ENCODE results near the gene NUDT21.
"Not testable (repeated sequence)": the region's sequence is repeated elsewhere in the genome, so short reads cannot be mapped to it uniquely, and the experiment has no call there.

The NUDT21 gene

GRCh38 chr16:56450986-56451752, at the start of gene NUDT21, which contains the start of gene OGFOD1:
Gene NUDT21, minus strand, starts transcription at chr16:56451332. Its CDS starts 130 bp downstream, at chr16:56451202.
Gene OGFOD1, plus strand, starts transcription at chr16:56451554. Its CDS starts 59 bp downstream, at chr16:56451613.
- DNase-seq (ENCODE audit: low spot score), result peak; percentile 94

DNA sequence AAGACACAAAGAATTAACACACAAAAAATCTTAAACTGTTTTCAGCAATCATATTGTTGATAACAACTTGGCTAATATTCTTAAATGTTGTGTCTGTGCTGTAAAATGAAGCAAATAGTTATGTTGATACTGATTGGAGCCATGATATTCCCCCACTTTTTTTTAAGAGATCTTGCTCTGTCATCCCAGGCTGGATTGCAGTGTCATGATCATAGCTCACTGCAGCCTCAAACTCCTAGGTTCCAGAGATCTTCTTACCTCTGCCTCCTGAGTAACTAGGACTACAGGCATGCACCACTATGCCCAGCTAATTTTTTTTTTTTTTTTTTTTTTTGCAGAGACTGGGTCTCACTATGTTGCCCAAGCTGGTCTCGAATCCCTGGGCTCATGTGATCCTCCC, 42.7 kb upstream of the NUDT21 start:
- no peak for DNase-seq (ENCODE audit: low spot score)

- DNase-seq (ENCODE audit: low spot score), result no peak
These were observed 42.0 kb upstream of the NUDT21 start for GRCh38 chr16:56493126-56493525.

GRCh38 chr16:56491657-56492261, 40.6 kb upstream of the NUDT21 start:
- no peak for DNase-seq (ENCODE audit: low spot score)

DNA sequence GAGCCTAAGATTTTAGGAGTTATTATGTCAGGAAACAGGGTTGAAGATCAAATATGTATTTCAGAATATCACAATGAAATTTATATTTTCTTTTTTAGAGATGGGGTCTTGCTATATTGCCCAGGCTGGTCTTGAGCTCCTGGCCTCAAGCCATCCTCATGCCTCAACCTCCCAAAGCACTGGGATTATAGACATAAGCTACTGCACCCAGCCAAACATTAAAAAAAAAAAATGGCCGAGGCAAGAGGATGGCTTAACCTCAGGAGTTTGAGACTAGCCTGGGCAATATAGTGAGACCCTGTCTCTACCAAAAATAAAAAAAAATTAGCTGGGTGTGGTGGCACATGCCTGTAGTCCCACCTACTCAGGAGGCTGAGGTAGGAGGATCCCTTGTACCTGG, 37.7 kb upstream of the NUDT21 start:
- DNase-seq (ENCODE audit: low spot score), result not testable (repeated sequence)

GRCh38 chr16:56488035-56488434, 36.9 kb upstream of the NUDT21 start:
- DNase-seq (ENCODE audit: low spot score), result no peak

DNA sequence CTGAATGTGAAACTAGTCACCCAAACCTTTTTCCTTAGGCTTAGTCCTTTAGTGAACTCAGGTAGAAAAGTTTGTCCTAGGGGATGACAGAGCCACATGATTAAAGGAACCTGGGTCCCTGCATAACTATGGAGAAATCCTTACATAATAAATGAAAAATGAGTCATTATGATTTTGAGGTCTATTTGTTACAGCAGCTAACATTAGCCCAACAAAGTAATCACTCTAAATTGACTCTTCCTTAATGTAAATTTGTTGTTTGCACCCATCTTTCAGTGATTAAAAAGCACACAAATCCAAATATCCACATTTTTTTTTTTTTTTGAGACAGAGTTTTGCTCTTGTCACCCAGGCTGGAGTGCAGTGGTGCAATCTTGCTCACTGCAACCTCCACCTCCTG, 32.3 kb upstream of the NUDT21 start:
- no peak for DNase-seq (ENCODE audit: low spot score)

DNA sequence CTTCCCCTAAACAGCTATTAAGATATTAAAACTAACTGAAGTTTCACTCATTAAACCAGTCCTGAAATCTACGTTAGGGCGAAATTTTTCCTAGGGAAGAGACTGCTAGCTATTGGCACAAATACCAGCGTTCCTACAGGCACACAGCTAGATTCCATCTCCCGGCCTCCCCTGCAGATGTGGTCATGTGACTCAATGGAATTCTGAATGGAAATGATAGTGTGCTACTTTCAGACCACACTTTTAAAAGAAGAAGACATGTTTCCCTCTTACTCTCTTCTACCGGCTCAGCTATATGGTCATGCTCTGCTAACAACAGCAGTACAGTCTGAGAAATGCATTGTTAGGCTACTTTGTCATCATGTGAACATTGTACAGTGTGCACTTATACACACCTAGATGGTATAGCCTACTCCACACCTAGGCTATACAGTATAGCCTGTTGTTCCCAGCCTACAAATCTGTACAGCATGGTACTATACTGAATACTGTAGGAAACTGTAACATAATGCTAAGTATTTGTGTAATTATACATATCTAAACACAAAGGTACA, 31.6 kb upstream of the NUDT21 start:
- DNase-seq (ENCODE audit: low spot score), result no peak

DNA sequence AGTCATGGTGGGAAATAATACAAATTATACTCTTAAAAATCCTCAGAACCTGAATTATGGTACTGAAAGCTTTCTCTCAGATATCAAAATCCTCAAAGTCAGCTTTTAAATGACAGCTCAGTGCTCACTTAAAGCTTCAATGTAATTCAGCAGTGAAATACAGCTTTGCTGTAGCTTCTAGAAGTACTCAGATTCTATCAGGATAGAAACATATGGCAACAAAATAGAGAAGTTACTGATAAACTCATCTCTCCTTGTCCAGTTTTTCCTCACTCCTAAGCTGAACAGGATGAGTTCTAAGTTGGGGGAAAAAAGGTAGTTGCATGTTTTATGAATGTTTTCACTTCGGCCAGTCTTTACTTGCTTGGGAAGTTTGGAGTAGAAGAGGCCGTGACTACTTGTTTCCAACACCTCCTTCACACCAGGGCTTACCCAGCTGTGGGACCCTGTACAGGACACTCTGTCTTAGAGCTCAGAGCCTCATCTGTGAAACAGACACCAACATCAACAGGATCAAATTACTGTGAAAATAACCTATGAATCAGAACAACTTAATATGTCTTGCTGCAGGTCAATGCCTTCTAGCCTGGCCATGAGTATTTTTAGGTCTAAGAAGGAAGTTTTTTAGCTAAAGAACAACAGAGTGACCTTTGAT, 30.5 kb upstream of the NUDT21 start:
- no peak for DNase-seq (ENCODE audit: low spot score)

DNA sequence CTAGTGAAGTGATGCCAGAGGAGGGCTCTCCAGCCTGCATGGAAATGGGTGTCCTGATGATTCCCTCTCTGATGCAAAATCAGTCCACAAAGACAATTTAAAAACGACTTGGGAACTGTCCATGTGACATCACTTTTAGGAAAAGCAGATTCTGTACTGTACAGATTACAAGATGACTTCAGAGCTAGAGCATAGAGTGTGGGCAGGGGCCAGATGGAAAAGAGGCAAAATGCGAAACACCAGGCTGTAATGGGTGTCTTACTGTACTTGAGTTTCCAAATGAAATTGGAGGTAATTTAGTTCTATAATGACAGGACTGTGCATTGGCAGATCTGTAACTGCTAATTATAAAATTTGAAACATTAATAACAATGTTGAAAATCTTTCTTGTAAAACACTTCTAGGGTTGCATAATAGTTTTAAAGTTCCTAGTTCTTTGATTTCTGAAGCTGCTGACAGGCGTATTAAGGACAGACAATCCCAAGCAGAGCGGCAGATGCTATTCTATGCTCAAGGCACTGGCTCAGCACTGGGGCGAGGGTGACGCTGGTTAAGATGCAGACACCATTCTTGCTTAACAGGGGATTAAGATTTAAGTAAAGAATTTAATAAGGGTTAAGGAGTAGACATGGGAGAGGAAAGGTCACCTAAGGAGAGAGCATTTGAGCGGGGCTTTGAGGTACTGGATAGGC, 29.8 kb upstream of the NUDT21 start:
- no peak for DNase-seq (ENCODE audit: low spot score)

GRCh38 chr16:56479469-56479868, 28.3 kb upstream of the NUDT21 start:
- no peak for DNase-seq (ENCODE audit: low spot score)

GRCh38 chr16:56478281-56479049, 27.3 kb upstream of the NUDT21 start:
- no peak for DNase-seq (ENCODE audit: low spot score)

DNA sequence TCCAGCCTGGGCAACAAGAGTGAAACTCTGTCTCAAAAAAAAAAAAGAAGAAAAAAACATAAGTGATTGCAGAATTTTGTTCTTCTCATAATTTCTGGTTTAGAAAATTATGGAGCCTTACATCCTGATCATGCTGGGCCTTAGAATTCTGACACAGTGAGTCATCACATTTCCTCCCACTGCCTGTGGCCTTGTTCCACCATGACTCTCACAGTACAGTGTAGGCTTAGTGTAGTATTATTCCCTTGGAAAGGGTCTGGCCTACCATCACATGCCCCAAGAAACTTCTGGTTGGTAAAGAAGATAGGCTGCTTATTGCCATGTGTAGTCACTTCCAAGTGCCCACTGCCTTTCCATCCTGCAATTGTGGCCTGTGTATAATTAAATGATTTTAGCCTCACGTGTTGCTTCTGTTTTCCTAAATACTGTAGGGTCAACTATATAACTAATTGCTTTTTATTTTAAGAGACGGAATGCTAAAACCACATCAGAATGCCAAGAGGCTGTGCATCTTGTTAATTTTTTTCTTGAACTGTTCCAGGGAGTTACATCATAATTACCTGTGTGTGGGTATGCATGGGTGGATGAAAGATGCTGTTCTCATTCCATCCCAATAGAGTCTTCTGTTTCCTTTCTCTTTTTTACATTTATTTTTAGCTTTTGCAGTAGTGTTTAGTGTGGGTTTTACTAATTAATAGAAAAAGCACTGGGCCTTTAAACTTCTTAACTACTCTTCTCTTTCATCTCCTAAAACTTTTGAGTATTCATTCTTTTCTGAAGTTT, 26.2 kb upstream of the NUDT21 start:
- no peak for DNase-seq (ENCODE audit: low spot score)

DNA sequence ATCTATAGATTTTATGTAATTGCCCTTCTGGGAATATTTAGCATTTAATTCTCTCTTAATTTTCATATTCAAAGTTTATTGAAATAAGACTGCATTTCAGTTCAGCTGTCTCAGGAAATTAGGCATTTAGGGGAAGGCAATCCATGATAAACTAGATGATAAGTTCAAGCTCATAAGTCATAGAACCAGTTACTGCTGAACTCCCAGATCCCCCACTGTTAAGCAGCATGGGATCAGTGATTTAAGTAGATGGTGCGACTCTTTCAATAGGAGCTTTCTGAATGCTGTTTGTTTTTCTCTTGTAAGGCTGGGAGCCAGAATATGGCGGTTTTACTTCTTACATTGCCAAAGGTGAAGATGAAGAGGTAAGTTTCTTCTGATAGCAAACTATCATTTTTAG, 24.1 kb upstream of the NUDT21 start:
- DNase-seq (ENCODE audit: low spot score), result no peak

DNA sequence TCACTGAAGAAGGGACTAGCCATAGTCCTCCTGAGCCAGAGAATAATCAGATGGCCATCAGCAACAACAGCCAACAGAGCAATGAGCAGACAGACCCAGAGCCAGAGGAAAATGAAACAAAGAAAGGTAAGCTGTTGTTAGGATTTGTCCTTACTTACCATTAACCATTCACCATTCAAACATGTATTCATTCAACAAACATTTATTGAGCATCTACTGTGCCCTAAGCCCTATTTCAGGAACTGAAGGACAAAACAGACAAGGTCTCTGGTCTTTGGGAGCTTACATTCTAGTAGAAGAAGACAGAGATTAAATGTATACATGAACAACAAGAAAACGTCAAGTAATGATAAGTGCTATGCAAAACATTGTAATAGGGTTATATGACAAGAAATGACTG, 19.5 kb upstream of the NUDT21 start:
- DNase-seq (ENCODE audit: low spot score), result no peak

DNA sequence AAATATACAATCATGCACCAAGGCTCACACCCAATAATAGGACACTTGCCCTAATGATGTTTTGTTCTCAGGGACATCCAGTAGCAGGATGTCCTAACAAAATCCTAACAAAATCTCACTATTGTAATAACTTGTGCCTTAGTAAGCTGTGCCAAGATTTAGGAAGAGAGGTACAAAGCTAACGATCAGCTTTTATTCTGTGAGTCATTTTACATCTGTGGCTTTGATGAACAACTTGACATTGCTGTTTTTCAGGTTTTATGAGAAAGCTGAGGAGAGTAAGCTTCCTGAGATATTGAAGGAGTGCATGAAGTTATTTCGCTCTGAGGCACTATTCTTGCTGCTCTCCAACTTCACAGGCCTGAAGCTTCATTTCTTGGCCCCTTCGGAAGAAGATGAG, 19.1 kb upstream of the NUDT21 start:
- DNase-seq (ENCODE audit: low spot score), result no peak

- no peak for DNase-seq (ENCODE audit: low spot score)
These were observed 18.6 kb upstream of the NUDT21 start for GRCh38 chr16:56469748-56470147.

DNA sequence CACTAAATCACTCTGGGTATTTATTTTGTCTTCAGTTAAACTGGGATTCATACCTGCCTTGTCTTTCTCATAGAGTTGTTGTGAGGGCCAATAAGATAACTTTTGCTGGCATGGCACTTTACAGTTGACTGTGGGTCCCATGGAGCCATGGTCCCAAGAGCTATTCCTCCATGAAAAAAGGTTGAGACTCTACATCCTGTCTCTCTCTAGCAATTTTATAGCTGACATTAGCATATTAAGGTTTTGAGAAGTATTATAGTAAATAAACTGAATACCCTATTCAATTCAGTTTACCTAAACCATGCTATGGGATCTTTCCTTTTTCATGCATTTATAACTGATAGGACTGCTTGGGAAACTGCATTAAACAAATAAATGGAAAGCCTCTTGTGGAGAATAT, 17.7 kb upstream of the NUDT21 start:
- DNase-seq (ENCODE audit: low spot score), result no peak

DNA sequence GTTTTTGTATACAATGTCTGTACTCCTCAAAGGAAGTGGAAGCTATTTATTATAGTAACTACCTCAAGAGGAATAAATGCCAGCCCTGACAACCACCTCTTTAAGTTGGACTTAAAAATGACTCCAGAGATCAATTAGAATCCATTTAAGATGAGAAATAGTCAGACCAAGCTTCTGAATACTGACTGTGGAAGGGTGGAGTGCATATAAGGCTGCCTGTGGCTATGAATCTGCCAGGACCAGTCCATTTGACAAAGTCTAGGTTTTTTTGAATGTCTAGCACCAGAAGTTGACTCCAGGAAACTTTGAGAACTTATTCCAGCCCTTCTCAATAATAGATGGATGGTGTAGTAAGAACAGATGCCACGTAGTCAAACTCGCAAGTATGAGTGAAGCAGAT, 15.2 kb upstream of the NUDT21 start:
- no peak for DNase-seq (ENCODE audit: low spot score)

- DNase-seq (ENCODE audit: low spot score), result no peak
These were observed 12.0 kb upstream of the NUDT21 start for GRCh38 chr16:56463153-56463552.
